ENCODE data around the gene CDAN1.

Gene CDAN1

DNA sequence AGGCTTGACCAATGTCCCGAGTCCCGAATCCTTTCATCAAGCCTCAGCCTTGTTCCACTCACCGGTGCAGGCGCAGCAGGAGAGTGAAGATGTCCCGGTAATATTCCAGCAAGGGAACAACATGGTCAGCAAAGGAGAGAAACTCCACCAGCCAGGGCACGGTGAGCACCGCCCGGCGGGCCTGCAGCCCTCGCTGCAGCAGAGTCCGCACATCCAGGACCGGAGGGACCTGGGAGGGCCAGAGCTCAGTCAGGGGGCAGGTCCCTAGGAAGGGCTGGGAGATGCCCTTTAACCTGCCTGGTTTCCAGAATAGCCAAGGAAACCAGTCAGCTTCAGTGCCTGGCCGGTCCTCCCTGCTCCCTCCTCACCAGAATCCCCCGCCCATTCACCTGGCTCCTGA is 6.4 kb downstream of the CDAN1 start:
- no peak for DNase-seq (ENCODE audit: extremely low spot score)
- TF ChIP-seq PKNOX1 (IDR thresholded peaks at IDR 0.05), result no peak
- no peak for TF ChIP-seq FOXM1 (IDR thresholded peaks at IDR 0.05; ENCODE audit: borderline replicate concordance)
- no peak for TF ChIP-seq ZNF384 (IDR thresholded peaks at IDR 0.05)
- no peak for TF ChIP-seq CTBP1 (IDR thresholded peaks at IDR 0.05; ENCODE audit: borderline replicate concordance)
- TF ChIP-seq L3MBTL2 (conservative IDR thresholded peaks at IDR 0.05), result no peak
- no peak for TF ChIP-seq TARDBP (IDR thresholded peaks at IDR 0.05)
- no peak for TF ChIP-seq FOXK2 (IDR thresholded peaks at IDR 0.05)
- TF ChIP-seq HDGF (IDR thresholded peaks at IDR 0.05; ENCODE audit: borderline replicate concordance), result no peak
- ChIA-PET POLR2A (no interaction called here), CTCF (no interaction called here)

DNA sequence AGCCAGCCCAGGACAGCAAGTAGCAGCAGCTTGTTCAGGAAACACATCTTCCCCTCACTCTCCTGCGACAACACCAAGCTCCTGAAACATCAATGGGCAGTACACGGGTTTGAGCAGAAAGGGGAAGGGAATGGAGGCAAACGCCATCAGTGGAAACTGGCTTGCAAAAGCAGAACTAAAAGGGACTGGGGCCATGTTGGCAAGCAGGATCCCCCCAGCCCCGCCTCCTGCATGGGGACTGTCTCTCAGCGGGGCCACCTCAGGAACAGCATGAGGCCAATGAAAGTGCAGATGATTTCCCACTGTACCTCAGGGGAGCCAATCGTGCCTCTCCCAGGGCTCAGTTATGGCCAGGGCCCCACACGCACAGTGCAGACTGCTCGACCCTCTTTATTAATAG is 6.8 kb downstream of the CDAN1 start:
- ChIA-PET POLR2A (no interaction called here), CTCF (no interaction called here)
- no peak for TF ChIP-seq HDGF (IDR thresholded peaks at IDR 0.05; ENCODE audit: borderline replicate concordance)
- TF ChIP-seq TARDBP (IDR thresholded peaks at IDR 0.05), result no peak
- no peak for TF ChIP-seq NFRKB (IDR thresholded peaks at IDR 0.05)
- TF ChIP-seq SP1 (IDR thresholded peaks at IDR 0.05), result no peak
- no peak for TF ChIP-seq FOXM1 (IDR thresholded peaks at IDR 0.05; ENCODE audit: borderline replicate concordance)
- DNase-seq (ENCODE audit: extremely low spot score), result no peak

- ChIA-PET POLR2A (no interaction called here), CTCF (no interaction called here)
- TF ChIP-seq FOXK2 (IDR thresholded peaks at IDR 0.05) (no peak), ARNT (IDR thresholded peaks at IDR 0.05) (no peak), CTBP1 (IDR thresholded peaks at IDR 0.05; ENCODE audit: borderline replicate concordance) (no peak), PKNOX1 (IDR thresholded peaks at IDR 0.05) (no peak), ELF4 (IDR thresholded peaks at IDR 0.05) (no peak), L3MBTL2 (conservative IDR thresholded peaks at IDR 0.05) (no peak), BHLHE40 (IDR thresholded peaks at IDR 0.05; ENCODE audit: borderline replicate concordance) (no peak), FOXM1 (IDR thresholded peaks at IDR 0.05; ENCODE audit: borderline replicate concordance) (no peak), NFRKB (IDR thresholded peaks at IDR 0.05) (no peak), ZNF384 (IDR thresholded peaks at IDR 0.05) (no peak), HDGF (IDR thresholded peaks at IDR 0.05; ENCODE audit: borderline replicate concordance) (no peak)
- DNase-seq (ENCODE audit: extremely low spot score), result no peak
Measured at GRCh38 chr15:42729409-42729808, 7.5 kb downstream of the CDAN1 start.

DNA sequence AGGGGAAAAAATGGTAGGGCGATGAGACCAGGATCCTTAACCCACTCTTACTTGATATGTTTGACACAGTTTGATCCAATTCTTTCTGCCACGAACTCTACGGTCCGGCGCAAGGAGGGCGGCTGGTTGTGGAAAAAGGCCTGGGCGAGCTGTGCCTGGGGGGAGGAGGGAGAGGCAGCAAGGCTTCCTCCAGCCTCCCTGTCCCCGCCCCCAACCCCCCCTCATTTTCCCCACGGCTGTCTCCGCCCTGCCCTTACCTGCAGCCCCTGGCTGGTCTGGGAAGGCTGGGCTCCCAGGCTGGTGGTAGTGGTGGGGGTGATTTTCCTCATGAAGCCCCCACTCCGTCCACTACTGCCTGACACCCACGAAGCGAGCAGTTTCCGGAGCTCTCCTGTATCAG is 8.0 kb downstream of the CDAN1 start:
- TF ChIP-seq LEF1 (IDR thresholded peaks at IDR 0.05; ENCODE audit: borderline replicate concordance) (no peak), ARNT (IDR thresholded peaks at IDR 0.05) (no peak), FOXK2 (IDR thresholded peaks at IDR 0.05) (no peak), SUZ12 (IDR thresholded peaks at IDR 0.05) (no peak), FOXA1 (IDR thresholded peaks at IDR 0.05) (no peak), HDGF (IDR thresholded peaks at IDR 0.05; ENCODE audit: borderline replicate concordance) (no peak), NFRKB (IDR thresholded peaks at IDR 0.05) (no peak), TARDBP (IDR thresholded peaks at IDR 0.05) (no peak), BHLHE40 (IDR thresholded peaks at IDR 0.05; ENCODE audit: borderline replicate concordance) (no peak), PKNOX1 (IDR thresholded peaks at IDR 0.05) (no peak), CTBP1 (IDR thresholded peaks at IDR 0.05; ENCODE audit: borderline replicate concordance) (no peak), FOXM1 (IDR thresholded peaks at IDR 0.05; ENCODE audit: borderline replicate concordance) (no peak), ZNF384 (IDR thresholded peaks at IDR 0.05) (no peak), L3MBTL2 (conservative IDR thresholded peaks at IDR 0.05) (no peak), SP1 (IDR thresholded peaks at IDR 0.05) (no peak), ELF4 (IDR thresholded peaks at IDR 0.05) (no peak)
- ChIA-PET POLR2A (no interaction called here), CTCF (no interaction called here)
- DNase-seq (ENCODE audit: extremely low spot score), result no peak

- ChIA-PET CTCF (no interaction called here), POLR2A (no interaction called here)
- TF ChIP-seq BHLHE40 (IDR thresholded peaks at IDR 0.05; ENCODE audit: borderline replicate concordance), result no peak
- TF ChIP-seq FOXK2 (IDR thresholded peaks at IDR 0.05), result no peak
- TF ChIP-seq L3MBTL2 (conservative IDR thresholded peaks at IDR 0.05), result no peak
- no peak for TF ChIP-seq TARDBP (IDR thresholded peaks at IDR 0.05)
- TF ChIP-seq ELF4 (IDR thresholded peaks at IDR 0.05), result no peak
- no peak for TF ChIP-seq HDGF (IDR thresholded peaks at IDR 0.05; ENCODE audit: borderline replicate concordance)
- TF ChIP-seq ZNF384 (IDR thresholded peaks at IDR 0.05), result no peak
- TF ChIP-seq SP1 (IDR thresholded peaks at IDR 0.05), result no peak
- TF ChIP-seq LEF1 (IDR thresholded peaks at IDR 0.05; ENCODE audit: borderline replicate concordance), result no peak
- DNase-seq (ENCODE audit: extremely low spot score), result no peak
Measured at GRCh38 chr15:42728560-42728959, 8.4 kb downstream of the CDAN1 start.

DNA sequence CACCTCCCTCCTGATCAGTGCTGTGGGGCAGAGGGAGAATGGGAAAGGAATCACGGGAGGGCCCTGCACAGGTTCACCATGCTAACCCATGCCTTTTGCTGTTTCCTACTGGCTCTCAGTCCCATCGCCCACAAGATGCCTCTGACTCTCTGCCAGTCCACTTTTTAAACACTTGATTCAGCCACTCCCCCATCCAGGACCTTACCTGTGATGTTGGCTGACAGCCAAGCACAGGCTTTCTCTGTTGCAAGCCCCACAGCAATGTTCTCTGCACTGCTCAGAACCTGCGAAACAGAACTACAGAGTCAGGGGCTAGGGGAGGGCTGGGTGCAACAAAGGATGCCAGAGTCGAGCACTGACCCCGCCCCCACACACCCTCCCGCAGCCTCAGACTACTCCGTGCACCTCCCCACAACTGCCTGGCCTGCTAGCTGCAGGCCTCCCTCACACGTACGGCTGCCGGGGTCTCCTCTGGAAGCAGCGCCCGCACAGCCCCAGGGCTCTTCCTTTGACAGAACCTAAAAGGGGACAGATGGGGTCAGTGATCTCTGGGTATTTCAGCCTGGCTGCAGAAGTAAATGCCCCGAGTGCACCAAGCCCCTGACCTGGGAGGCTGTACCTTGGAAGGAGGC is 9.1 kb downstream of the CDAN1 start:
- DNase-seq (ENCODE audit: extremely low spot score), result no peak
- no peak for TF ChIP-seq ARNT (IDR thresholded peaks at IDR 0.05)
- no peak for TF ChIP-seq ELF4 (IDR thresholded peaks at IDR 0.05)
- TF ChIP-seq CTBP1 (IDR thresholded peaks at IDR 0.05; ENCODE audit: borderline replicate concordance), result no peak
- no peak for TF ChIP-seq LEF1 (IDR thresholded peaks at IDR 0.05; ENCODE audit: borderline replicate concordance)
- TF ChIP-seq FOXA1 (IDR thresholded peaks at IDR 0.05), result no peak
- TF ChIP-seq L3MBTL2 (conservative IDR thresholded peaks at IDR 0.05), result no peak
- TF ChIP-seq TARDBP (IDR thresholded peaks at IDR 0.05), result no peak
- no peak for TF ChIP-seq PKNOX1 (IDR thresholded peaks at IDR 0.05)
- TF ChIP-seq HDGF (IDR thresholded peaks at IDR 0.05; ENCODE audit: borderline replicate concordance), result no peak
- no peak for TF ChIP-seq ZNF384 (IDR thresholded peaks at IDR 0.05)
- TF ChIP-seq FOXK2 (IDR thresholded peaks at IDR 0.05), result no peak
- no peak for TF ChIP-seq SUZ12 (IDR thresholded peaks at IDR 0.05)
- TF ChIP-seq NFRKB (IDR thresholded peaks at IDR 0.05), result no peak
- no peak for TF ChIP-seq BHLHE40 (IDR thresholded peaks at IDR 0.05; ENCODE audit: borderline replicate concordance)
- TF ChIP-seq FOXM1 (IDR thresholded peaks at IDR 0.05; ENCODE audit: borderline replicate concordance), result no peak
- no peak for TF ChIP-seq SP1 (IDR thresholded peaks at IDR 0.05)
- ChIA-PET POLR2A (no interaction called here), CTCF (interaction anchor here (1.3 kb wide), 1 partner anchor 10 kb away, joined by 3 read pairs; no protein-coding TSS in a partner anchor)
